Duodenal mucosa (tissue), 2 donors: ENCODE results near the gene CCNG2.

Experiments used
- H3K27ac ChIP-seq: one replicate; pipeline ENCODE4 v1.7.0; 2013; ENCODE audit warnings: low read depth, low read length
- H3K27me3 ChIP-seq, 2 donors: one replicate each; pipeline ENCODE4 v1.7.0; 2013; ENCODE audit warnings: low read length in 2 of 2, control low read depth in 1 of 2; ENCODE audit not compliant: insufficient read depth in 2 of 2, control insufficient read depth in 1 of 2
- H3K36me3 ChIP-seq, 2 donors: one replicate each; pipeline ENCODE4 v1.7.0; 2013; ENCODE audit warnings: low read length in 2 of 2, control low read depth in 1 of 2; ENCODE audit not compliant: insufficient read depth in 2 of 2, control insufficient read depth in 1 of 2
- H3K4me1 ChIP-seq, 2 donors: one replicate each; pipeline ENCODE4 v1.7.0; 2013; ENCODE audit warnings: low read length in 2 of 2, control low read depth in 1 of 2; ENCODE audit not compliant: insufficient read depth in 2 of 2, control insufficient read depth in 1 of 2
- H3K4me3 ChIP-seq, 2 donors: one replicate each; pipeline ENCODE4 v1.7.0; 2013; ENCODE audit warnings: low read length in 2 of 2, low read depth in 1 of 2
- H3K9ac ChIP-seq, 2 donors: one replicate each; pipeline ENCODE4 v1.7.0; 2013; ENCODE audit warnings: low read length in 2 of 2, low read depth in 1 of 2
- H3K9me3 ChIP-seq, 2 donors: one replicate each; pipeline ENCODE4 v1.7.0; 2013; ENCODE audit warnings: low read length in 2 of 2, control low read depth in 1 of 2; ENCODE audit not compliant: control insufficient read depth in 1 of 2

The CCNG2 gene, protein sequence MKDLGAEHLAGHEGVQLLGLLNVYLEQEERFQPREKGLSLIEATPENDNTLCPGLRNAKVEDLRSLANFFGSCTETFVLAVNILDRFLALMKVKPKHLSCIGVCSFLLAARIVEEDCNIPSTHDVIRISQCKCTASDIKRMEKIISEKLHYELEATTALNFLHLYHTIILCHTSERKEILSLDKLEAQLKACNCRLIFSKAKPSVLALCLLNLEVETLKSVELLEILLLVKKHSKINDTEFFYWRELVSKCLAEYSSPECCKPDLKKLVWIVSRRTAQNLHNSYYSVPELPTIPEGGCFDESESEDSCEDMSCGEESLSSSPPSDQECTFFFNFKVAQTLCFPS

DNA sequence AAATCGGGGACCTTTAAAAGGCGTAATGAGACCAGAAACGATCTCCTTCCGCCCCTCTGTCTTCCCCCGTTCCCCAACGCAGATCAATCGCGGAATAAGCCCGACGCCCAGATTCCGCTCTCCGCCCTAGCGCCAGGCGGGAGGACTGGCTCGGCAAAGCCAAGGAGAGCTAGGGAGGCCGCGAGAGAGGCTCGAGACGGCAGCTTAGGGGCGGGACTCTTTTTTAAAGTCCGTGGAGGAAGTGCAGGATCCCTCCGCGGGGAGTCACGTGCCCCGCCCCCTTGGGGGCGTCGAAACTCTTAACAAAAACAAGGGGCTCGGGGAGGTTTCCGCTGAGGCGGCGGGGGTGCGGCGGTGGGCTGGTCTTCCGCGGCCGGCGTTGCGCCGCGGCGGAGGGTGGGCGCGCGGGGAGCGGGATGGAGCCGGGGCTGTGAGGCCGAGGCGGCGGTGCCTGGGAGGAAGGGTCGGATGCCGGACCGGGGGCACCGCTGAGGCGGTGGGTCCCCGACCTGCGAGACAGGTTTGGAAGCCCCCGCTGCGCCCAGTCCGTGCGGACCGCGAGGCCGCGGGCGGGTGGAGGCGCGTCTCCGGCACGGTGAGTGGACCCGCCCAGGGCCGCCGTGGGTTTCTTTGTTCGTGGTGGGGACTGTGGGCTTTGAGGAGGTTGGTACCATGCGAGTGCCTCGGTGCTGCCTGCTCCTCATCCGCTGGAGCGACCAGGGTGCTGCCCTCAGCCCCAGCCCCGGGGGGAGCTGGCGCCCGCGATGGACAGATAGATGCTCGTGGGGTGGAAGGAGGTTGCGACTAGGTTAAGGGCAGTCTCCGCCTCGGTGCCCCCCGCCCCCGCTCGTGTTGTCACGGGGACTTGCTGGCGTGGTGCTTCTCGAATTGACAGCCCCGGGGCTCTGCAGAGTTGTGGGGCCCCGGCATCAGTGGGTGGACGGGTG lies at the start of gene CCNG2:
TSS of gene CCNG2 (plus strand) at position 296 of the 947 bp plus-strand sequence. CDS start 1,326 bp downstream, outside the sequence.
- Histone ChIP-seq H3K36me3 (peaks cover 7 to 9% of the 10 kb centered on the region in 2 donors), H3K4me3 (peak within 1 kb of the TSS; percentile 92 to 97), H3K27ac (peak within 1 kb of the TSS; percentile 98), H3K9me3 (no peaks in the 10 kb centered on the region), H3K27me3 (no peaks in the 10 kb centered on the region), H3K9ac (peak within 1 kb of the TSS; percentile 89), H3K4me1 (peaks cover 24 to 40% of the 10 kb centered on the region in 2 donors)

DNA sequence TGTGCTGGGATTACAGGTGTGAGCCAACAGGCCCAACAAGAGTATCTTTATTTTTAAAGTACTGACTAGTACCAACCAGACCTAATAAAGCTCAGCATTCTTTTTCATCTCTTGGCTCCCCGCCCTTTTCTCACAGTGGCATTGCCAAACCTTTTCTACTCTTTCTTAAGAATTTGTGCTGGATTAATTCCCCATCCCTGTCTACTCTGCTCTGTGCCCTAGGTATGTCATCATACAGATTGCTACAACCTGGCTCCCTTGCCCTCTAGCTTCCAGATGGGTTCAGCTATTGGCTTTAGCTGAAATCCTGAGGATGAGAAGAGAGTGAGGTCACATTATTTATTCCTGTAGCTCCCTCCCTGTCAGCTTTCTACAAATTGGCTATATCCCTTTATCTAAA lies 46.3 kb upstream of the CCNG2 start:
- no peaks in the 10 kb centered on the region for H3K4me1 ChIP-seq

DNA sequence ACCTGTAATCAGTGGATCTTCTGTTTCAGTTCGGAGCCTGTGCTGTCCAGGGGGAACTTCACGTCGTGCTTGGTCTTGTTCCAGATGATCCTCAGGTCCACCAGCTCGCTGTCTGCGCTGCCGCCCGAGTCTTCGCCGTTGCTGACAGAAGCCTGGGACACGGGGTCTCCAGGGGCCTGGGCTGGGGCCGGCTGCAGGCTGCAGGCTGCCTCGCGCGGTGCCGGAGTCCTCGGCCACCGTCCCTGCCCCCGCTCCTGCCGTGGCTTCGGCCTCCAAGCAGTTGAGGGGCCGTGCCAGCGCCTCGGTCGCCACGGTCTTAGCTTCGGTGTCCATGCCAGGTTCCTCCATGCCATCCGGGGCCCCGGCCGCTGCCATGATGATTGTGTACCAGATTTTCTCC lies 43.9 kb upstream of the CCNG2 start:
- Histone ChIP-seq H3K4me1 (no peaks in the 10 kb centered on the region), H3K27me3 (no peaks in the 10 kb centered on the region), H3K27ac (no peak overlapping the region), H3K9me3 (no peaks in the 10 kb centered on the region), H3K4me3 (no peak overlapping the region), H3K9ac (no peak overlapping the region), H3K36me3 (no peaks in the 10 kb centered on the region)

More for the DNA sequence above, 46.3 kb upstream of the CCNG2 start:
- no peak overlapping the region for H3K4me3 ChIP-seq
- H3K9ac ChIP-seq = no peak overlapping the region
- H3K36me3 ChIP-seq = no peaks in the 10 kb centered on the region
- no peaks in the 10 kb centered on the region for H3K27me3 ChIP-seq
- H3K27ac ChIP-seq = no peak overlapping the region
- H3K9me3 ChIP-seq = no peaks in the 10 kb centered on the region

DNA sequence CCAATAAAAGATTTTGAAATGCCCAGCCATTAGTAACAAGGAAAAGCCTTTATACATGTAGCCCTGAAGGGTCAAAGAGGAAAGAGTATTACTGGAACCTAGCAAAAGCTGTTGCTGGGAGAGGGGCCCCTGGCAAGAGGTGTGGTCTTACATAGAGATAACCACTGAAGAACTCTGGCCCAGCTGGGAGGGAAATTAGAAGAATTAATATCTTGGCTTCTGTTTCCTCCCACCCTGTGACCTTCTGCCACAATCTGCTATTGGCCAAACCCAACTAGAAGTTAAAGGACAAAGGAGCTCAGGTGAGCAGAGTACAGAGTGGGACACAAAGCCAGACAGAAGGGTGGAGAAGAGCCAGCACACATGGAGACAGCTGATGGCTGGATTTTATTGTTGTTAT lies 39.3 kb upstream of the CCNG2 start:
- H3K36me3 ChIP-seq = no peaks in the 10 kb centered on the region
- no peak overlapping the region for H3K4me3 ChIP-seq
- no peaks in the 10 kb centered on the region for H3K4me1 ChIP-seq
- no peaks in the 10 kb centered on the region for H3K9me3 ChIP-seq
- H3K27me3 ChIP-seq = no peaks in the 10 kb centered on the region
- H3K27ac ChIP-seq = no peak overlapping the region
- H3K9ac ChIP-seq = no peak overlapping the region

DNA sequence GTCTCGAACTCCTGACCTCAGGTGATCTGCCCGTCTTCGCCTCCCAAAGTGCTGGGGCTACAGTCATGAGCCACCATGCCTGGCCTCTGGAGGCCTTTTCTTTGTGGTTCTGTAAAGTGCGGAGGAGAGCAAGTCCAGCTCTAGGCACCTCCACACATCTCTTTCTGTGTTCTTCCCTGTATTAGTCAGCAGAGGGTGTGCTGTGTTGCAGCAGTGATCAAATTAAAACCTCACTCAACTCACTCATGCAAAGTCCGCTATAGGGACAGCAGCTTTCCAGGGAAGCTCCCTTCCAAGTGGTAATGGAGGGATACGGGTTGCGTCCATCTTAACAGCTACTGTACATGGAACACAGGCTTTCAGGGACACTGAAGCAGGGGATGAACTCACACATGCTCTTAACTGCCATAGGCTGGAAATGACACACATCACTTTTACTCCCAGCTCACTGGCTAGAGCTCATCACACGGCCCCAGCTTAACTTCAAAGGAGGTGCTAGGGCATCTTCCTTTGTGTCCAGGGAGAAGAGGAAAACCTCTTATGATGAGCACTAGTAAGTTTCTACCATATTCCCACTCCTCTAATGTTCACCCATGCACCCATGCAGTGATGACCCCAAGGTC lies 36.0 kb upstream of the CCNG2 start:
- H3K27me3 ChIP-seq = no peaks in the 10 kb centered on the region
- H3K27ac ChIP-seq = no peak overlapping the region
- no peaks in the 10 kb centered on the region for H3K36me3 ChIP-seq
- no peak overlapping the region for H3K9ac ChIP-seq
- no peaks in the 10 kb centered on the region for H3K9me3 ChIP-seq
- no peak overlapping the region for H3K4me3 ChIP-seq
- H3K4me1 ChIP-seq = no peaks in the 10 kb centered on the region

DNA sequence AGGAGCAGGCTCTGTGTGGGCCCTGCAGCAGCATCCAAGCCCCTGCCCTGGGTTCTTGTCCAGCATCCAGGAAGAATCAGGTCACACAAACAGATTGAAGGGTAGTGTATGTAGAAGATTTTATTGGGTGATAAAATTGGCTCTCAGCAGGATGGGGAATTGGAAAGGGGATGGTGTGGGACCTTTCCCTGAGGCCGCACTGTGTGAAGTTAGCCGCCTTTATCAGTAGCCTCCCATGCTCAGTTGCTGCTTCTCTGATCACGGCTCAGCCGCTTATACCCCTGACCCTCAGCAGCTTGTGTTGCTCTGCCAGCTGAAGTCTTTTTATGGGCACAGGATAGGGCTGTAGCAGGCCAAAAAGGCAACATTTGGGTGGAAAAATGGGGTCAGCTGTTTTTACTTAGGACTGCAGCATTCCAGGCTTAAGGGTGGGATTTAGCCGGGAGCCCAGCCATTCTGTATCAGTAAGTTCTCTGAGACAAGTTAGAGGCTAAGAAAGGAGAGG lies 35.2 kb upstream of the CCNG2 start:
- Histone ChIP-seq H3K4me1 (no peaks in the 10 kb centered on the region), H3K27me3 (no peaks in the 10 kb centered on the region), H3K4me3 (no peak overlapping the region), H3K27ac (no peak overlapping the region), H3K9ac (no peak overlapping the region), H3K9me3 (no peaks in the 10 kb centered on the region), H3K36me3 (no peaks in the 10 kb centered on the region)

DNA sequence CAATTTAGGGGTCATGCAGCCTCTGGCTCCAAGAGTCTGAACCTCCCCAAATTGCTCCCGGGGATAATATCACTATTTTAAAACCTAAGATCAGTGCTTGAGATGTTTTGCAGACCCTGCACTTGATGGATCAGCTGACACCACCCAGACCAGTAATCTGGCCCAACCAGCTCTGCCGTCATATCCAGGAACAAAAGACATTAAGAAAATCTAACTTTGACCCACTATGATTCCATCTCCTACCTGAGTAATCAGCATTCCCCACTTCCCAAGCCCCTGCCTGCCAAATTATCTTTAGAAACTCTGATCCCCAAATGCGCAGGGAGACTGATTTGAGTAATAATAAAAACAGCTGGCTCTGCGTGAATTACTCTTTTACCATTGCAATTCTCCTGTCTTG lies 34.4 kb upstream of the CCNG2 start:
- Histone ChIP-seq H3K27me3 (no peaks in the 10 kb centered on the region), H3K27ac (no peak overlapping the region), H3K4me1 (peaks cover 2 to 6% of the 10 kb centered on the region in 2 donors)

DNA sequence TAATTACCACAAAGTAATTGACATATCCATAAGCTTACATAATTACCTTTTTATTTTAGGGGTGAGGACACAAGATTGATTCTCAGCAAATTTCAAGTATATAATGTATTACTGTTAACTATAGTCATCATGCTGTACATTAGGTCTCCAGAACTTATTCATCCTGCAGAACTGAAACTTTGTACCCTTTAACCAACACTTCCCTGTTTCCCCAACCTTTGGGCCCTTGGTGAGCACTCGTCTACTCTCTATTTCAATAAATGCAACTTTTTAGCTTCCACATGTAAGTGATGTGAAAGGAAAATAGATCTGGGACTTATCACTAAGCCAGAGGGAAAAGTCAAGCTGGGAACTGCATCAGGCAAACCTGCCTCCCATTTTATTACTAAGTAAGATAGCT lies 33.6 kb upstream of the CCNG2 start:
- no peaks in the 10 kb centered on the region for H3K27me3 ChIP-seq
- H3K36me3 ChIP-seq = no peaks in the 10 kb centered on the region
- no peak overlapping the region for H3K9ac ChIP-seq
- no peak overlapping the region for H3K27ac ChIP-seq
- no peak overlapping the region for H3K4me3 ChIP-seq
- peaks cover 8 to 14% of the 10 kb centered on the region in 2 donors for H3K4me1 ChIP-seq
- H3K9me3 ChIP-seq = no peaks in the 10 kb centered on the region

More for the DNA sequence above, 34.4 kb upstream of the CCNG2 start:
- Histone ChIP-seq H3K9me3 (no peaks in the 10 kb centered on the region), H3K4me3 (no peak overlapping the region), H3K9ac (no peak overlapping the region), H3K36me3 (no peaks in the 10 kb centered on the region)

DNA sequence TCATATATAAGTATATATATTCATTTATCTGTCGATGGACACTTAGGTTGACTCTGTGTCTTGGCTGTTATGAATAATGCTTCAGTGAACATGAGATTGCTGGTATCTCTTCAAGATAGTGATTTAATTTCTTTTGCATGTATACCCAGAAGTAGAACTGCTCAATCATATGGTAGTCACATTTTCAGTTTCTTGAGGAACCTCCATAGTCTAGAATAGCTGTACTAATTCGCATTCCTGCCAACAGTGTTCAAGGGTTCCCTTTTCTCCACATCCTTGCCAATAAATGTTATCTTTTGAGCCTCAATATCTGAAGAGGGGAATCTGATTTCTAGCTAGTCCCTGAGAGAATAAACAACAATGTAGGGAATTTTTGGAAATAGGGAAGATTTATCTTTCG lies 32.4 kb upstream of the CCNG2 start:
- Histone ChIP-seq H3K4me1 (peaks cover 8 to 14% of the 10 kb centered on the region in 2 donors), H3K27me3 (no peaks in the 10 kb centered on the region), H3K9ac (no peak overlapping the region), H3K27ac (no peak overlapping the region), H3K4me3 (no peak overlapping the region), H3K9me3 (no peaks in the 10 kb centered on the region), H3K36me3 (no peaks in the 10 kb centered on the region)
